A549 (cell line): ENCODE results near the gene ERN1.

Experiments used
- CHD2 ChIP-seq: fragments of 150-350 bp; IDR thresholded peaks from 2 replicates; pipeline ENCODE4 v1.6.1; 2014; ENCODE audit warnings: low read length; ENCODE audit not compliant: partially characterized antibody
- CTCF ChIP-seq: fragments of >200 bp; sonication (Bioruptor Twin); formaldehyde crosslinking; IDR thresholded peaks from 3 replicates; pipeline ENCODE4 v1.5.1; 2016
- ELK1 ChIP-seq: fragments of 150-350 bp; IDR thresholded peaks from 2 replicates; pipeline ENCODE4 v1.6.1; 2014; ENCODE audit warnings: low read depth, mild to moderate bottlenecking, low read length
- HOXB13 ChIP-seq: fragments of 250-450 bp; sonication (Bioruptor Pico); IDR thresholded peaks from 2 replicates; pipeline ENCODE4 v1.5.0; 2020; ENCODE audit warnings: low read depth, mild to moderate bottlenecking, moderate library complexity
- JUNB ChIP-seq: fragments of >200 bp; sonication (Bioruptor Twin); formaldehyde crosslinking; IDR thresholded peaks from 2 replicates; pipeline ENCODE4 v1.6.1; 2016
- MAX ChIP-seq: IDR thresholded peaks from 2 replicates; pipeline ENCODE4 v1.6.1; 2012
- MYC ChIP-seq: IDR thresholded peaks from 2 replicates; pipeline ENCODE4 v1.6.1; 2012; ENCODE audit warnings: mild to moderate bottlenecking, inconsistent platforms, low read length, improper control_type of control experiment, borderline replicate concordance
- NR3C1 ChIP-seq: fragments of >200 bp; sonication (Bioruptor Twin); formaldehyde crosslinking; IDR thresholded peaks from 3 replicates; pipeline ENCODE4 v1.6.1; 2017
- PBX3 ChIP-seq: IDR thresholded peaks from 2 replicates; pipeline ENCODE4 v1.6.1; 2012
- POLR2A ChIP-seq: IDR thresholded peaks from 2 replicates; pipeline ENCODE4 v1.6.1; 2012; ENCODE audit warnings: mild to moderate bottlenecking, low read length
- RAD21 ChIP-seq, 2 experiments: fragments of >200 bp in 1 of 2; sonication (Bioruptor Twin) in 1 of 2; formaldehyde crosslinking in 1 of 2; IDR thresholded peaks in 1 of 2; conservative IDR thresholded peaks in 1 of 2; 2 replicates in 1 of 2; 3 replicates in 1 of 2; pipeline ENCODE4 v1.6.1; 2012 to 2018; ENCODE audit warnings: inconsistent platforms in 1 of 2
- TP53 ChIP-seq: fragments of 250-450 bp; sonication (Bioruptor Pico); IDR thresholded peaks from 2 replicates; pipeline ENCODE4 v1.5.0; 2021; ENCODE audit warnings: mild to moderate bottlenecking, moderate library complexity
- USF2 ChIP-seq: fragments of 450-650 bp; IDR thresholded peaks from 2 replicates; pipeline ENCODE4 v1.6.1; 2014; ENCODE audit warnings: antibody characterized with exemption

- TF ChIP-seq NR3C1 (no peak), HOXB13 (CRISPR knock-in tag) (no peak), CHD2 (no peak), MYC (no peak), POLR2A (no peak), PBX3 (no peak), TP53 (CRISPR knock-in tag) (no peak), ELK1 (no peak), RAD21 (conservative IDR thresholded peaks at IDR 0.05 in 1 of 2, IDR thresholded peaks at IDR 0.05 in 1 of 2) (no peak), MAX (no peak), USF2 (no peak), CTCF (no peak), JUNB (no peak)
These were observed 64.8 kb downstream of the ERN1 start for GRCh38 chr17:64065161-64065560.
